ENCODE measurements around the gene LYRM4. TPM values are rescaled to one million over a fixed set of nuclear protein-coding genes. Genes with fewer than 3 reads are reported as not detected.

The LYRM4 gene
- 23.3 TPM for total RNA-seq
- long read RNA-seq, full-length matches to known transcripts, result 20 of 22 reads
- long read RNA-seq, partial matches to known transcripts, result 0 of 22 reads
- long read RNA-seq, other reads (novel, unspliced or antisense), result 2 of 22 reads

DNA sequence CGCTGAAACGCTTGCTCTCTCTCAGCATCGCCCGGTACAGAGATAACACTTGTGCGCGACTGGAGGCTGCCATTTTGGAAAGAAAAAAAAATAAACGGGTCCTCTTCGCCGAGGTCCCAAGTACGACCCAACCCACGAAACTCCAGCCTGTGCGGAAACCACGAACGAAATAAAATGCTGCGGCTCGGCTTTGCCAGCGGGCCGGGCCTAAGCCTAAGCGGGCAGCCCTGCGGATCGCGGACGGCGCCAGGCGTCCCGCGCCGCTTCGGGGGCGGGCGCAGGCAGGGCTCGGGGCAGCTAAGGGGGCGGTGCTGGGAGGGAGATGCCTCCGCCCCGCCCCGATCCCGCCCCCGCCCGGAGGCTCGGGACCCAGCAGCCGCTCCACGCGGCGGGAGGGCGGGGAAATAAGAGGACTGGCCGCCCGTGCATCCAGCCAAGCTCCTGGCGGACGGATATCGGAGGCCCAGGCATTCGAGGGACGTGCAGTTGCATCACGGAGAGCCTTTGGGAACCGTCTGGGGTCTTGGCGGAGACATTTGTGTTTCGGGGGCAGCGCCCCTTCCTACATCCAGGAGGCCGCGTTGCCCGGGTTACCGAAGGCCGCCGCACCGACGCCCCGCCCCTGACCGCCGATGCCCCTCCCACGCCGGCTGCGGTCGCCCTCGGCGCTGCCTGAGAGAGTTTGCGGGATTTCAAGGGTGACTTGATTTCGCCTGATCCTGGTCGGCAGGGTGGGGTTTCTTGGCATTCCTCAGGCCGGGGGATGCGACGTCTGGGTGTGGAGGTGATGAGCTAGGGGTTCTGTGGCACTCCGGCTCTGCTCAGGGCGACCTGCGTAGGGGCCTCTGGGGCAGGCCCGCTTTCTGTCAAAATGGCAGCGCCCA lies at the start of gene LYRM4, which contains the start of gene FARS2:
LYRM4 (minus strand) TSS at position 290 of the 884 bp plus-strand sequence; CDS start at position 73, 217 bp downstream.
FARS2 (plus strand) TSS at position 853 of the 884 bp plus-strand sequence.
- peak; percentile 96 for DNase-seq (ENCODE audit: missing footprints)
- peak; percentile 98 for ATAC-seq
- intact Hi-C loops (cut with DNase I), result loop anchor here (5.0 kb wide), 1 partner anchor 39 kb away; no protein-coding TSS in a partner anchor

- ATAC-seq (no peak), DNase-seq (ENCODE audit: missing footprints) (no peak)
- intact Hi-C loops (cut with DNase I), result no loop called here
Measured at GRCh38 chr6:5308066-5308465, 47.3 kb upstream of the LYRM4 start.

DNA sequence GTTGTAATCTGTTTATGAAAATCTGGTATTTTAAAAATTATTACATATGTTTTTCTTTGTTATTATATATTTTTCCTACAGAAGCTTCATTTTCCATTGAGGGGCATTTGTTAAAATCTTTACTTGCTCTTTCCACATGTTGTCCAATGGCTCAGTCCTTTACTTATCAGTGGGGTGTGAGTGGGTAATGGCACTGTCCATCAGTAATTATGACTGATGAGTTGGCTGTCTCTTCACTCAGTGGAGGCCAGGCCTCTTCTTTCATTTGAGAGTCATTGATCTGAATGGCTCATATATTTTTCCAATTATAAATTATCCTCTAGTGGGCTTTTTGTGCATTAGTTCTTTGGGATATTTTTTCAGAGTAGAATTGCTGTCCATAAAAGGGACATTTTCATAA lies 46.3 kb upstream of the LYRM4 start:
- intact Hi-C loops (cut with DNase I), result no loop called here
- DNase-seq (ENCODE audit: missing footprints) (no peak), ATAC-seq (no peak)

DNA sequence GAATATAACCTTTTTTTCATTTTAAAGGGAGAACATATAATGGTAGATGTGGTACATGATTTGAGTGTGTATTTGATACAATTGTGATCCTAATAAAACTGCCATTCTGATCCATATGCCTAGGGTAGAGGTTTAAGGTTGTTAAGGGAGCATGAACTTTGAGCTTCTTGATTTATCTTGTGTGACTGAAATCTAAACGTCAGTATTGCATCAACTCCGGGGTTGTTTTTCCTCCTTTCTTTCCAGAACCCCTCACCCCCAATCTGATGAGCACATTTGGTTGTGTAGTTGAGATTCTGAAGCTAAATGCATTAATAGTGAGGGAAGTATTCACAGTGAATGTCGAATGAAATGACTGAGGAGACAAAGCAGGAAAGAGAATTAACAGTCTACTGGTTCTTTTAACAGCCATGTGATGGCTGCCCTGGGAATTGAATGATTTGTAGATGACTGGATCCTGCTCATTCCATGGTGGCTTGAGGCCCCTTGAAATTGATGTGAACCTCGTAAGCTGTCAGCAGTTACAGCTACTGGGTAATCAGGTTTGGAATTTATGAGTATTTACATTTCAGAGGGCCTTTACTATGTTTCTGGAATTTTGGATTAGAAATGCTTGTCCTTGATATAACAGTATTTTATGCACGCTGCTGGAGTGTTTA lies 45.3 kb upstream of the LYRM4 start:
- ATAC-seq (no peak), DNase-seq (ENCODE audit: missing footprints) (no peak)
- intact Hi-C loops (cut with DNase I), result loop anchor here (2.0 kb wide), 1 partner anchor 163 kb away; no protein-coding TSS in a partner anchor

DNA sequence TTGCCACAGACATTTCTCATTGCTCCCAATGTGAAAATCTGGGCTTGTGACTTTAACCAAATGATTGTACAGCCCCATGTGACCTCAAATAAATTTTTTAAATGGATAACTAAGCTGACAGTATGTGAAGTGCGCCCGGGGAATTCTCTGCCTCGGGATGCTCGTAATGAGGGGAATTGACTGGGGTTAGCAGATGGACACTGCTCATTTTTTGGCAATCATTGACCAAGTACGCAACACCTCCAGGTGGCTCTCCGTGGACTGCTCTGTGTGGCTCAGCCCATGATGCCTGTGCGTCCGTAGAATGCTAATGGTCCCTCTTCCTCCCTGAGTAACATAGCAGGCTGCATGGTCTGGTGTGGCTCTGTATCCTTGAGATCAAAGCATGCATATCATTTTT lies 42.9 kb upstream of the LYRM4 start:
- intact Hi-C loops (cut with DNase I), result loop anchor here (1.0 to 5.0 kb wide), 3 partner anchors 89 to 246 kb away; no protein-coding TSS in a partner anchor
- ATAC-seq (no peak), DNase-seq (ENCODE audit: missing footprints) (no peak)

DNA sequence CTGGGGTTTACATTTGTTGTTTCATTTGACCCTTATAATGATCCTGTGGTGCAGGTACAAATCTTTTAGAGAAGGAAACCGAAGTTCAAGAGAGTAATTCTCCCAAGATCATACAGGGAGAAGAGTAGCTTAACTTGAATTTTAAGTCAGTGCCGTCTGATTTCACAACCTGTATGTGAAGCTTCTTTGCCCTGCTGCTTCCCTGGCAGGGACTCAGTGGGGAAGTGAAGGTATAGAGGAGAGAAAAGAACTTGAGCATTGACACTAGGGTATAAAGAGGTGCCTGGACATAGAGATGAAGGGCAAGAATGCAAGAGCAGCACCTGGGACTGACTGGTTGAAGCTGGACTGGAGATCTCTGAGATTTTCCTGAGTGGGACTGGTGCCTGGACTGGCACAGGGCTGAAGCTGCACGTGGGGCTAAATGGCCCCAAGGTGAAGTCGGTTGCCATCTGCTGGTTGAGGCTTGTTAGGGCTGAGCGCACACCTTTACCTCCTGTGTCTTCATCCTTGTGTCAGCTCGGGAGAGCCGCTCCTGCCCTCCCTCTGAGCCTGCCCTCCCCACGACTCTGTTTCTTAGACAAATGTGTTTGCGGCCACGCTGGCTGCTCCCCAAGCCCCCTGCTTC lies 42.4 kb upstream of the LYRM4 start:
- peak; percentile 75 for ATAC-seq
- intact Hi-C loops (cut with DNase I), result loop anchor here (1.0 to 5.0 kb wide), 2 partner anchors 89 to 246 kb away; no protein-coding TSS in a partner anchor
- no peak for DNase-seq (ENCODE audit: missing footprints)

DNA sequence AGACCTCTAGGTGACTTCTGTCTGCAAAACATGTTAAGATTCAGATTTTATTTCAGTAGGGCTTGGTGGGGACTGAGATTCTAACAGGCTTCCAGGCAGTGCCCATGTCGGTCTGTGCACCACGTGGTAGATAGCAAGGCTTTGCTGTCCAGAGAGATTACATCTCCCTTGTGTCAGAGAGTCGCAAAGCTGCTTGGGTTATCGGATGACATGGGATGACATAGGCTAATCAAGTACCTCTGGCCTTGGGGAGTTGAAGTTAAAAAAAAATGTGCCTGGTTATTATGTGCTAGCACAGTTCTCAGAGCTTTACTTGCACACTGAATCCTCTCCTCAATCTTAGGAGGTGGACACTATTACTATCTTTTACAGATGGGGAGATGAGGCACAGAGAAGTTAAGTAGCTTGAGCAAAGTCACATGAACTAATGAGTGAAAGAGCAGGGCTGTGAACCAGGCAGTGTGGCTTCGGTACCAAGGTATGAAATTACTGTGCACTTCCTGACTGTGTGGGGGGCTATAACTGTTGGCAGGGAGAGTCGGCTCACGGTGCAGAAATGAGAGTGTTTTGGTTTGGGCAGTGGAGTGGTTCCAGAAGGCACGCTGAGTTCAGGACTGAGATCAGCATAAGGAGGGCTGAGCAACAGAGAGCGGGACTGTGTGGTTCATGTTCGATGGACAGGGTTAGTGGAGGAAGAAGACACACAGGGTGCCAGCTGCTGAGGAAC lies 41.6 kb upstream of the LYRM4 start:
- ATAC-seq (peak; percentile 20), DNase-seq (ENCODE audit: missing footprints) (no peak)
- intact Hi-C loops (cut with DNase I), result loop anchor here (5.0 kb wide), 1 partner anchor 245 kb away; no protein-coding TSS in a partner anchor

GRCh38 chr6:5300206-5300764 lies 39.5 kb upstream of the LYRM4 start:
- no peak for DNase-seq (ENCODE audit: missing footprints)
- no peak for ATAC-seq
- intact Hi-C loops (cut with DNase I), result loop anchor here (5.0 kb wide), 1 partner anchor 243 kb away; no protein-coding TSS in a partner anchor

- DNase-seq (ENCODE audit: missing footprints) (no peak), ATAC-seq (no peak)
- intact Hi-C loops (cut with DNase I), result no loop called here
Measured at GRCh38 chr6:5295623-5296022, 34.9 kb upstream of the LYRM4 start.

- DNase-seq (ENCODE audit: missing footprints), result no peak
- ATAC-seq, result peak; percentile 31
- intact Hi-C loops (cut with DNase I), result no loop called here
Measured at GRCh38 chr6:5294392-5295211, 33.9 kb upstream of the LYRM4 start.

- no peak for DNase-seq (ENCODE audit: missing footprints)
- no peak for ATAC-seq
- intact Hi-C loops (cut with DNase I), result no loop called here
Measured at GRCh38 chr6:5293692-5294091, 32.9 kb upstream of the LYRM4 start.

DNA sequence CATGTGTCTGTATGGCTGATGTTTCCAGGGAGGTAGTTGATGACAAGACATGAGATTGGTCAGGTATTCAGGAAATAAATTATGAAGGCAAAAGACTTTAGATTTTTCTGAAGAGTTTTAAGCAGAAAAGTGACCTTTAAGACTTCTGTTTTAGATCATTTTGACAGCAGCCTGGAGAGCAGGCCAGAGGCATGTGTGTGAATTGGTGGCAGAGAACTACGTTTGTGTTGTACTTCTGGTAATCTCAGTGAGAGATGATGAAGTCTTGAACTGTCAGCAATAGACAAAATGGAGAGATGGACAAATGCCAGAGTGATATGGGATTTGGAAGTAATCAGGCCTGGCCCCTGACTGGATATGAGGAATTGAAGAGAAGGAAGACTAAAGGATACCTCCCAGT lies 31.4 kb upstream of the LYRM4 start:
- intact Hi-C loops (cut with DNase I), result no loop called here
- no peak for ATAC-seq
- DNase-seq (ENCODE audit: missing footprints), result no peak

DNA sequence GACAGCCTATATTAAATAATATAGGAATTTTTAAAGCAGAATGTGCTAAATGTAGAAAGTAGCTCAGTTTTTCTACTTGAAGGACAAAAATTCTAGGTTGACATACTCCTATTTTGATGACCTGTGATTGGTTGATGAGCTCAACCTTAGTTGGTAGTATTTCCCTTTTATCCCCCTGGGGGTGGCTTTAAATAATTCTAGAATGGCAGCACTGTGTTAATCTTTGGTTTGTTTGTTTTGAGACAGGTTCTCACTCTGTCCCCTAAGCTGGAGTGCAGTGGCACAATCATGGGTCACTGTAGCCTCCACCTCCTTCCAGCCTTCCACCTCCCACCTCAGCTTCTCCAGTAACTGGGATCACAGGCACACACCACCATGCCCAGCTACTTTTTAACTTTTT lies 29.8 kb upstream of the LYRM4 start:
- DNase-seq (ENCODE audit: missing footprints) (no peak), ATAC-seq (no peak)
- intact Hi-C loops (cut with DNase I), result no loop called here

DNA sequence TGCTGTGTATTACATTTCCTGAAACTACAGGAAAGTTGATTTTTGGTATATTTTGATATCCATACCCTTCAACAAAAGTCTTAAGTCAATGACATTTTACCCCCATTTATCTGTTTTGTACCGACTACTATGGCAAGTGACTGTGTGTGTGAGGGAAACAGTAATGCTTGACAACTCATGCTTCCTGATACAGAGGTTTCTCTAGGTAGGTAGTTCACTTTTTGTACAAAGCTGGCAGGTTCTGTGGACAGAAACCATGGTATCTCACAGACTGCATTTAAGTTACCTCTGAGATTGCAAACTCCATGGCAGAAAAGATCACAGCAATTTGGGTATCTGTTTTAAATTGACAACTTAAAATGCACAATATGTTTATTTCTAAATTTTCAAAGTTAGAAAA lies 29.3 kb upstream of the LYRM4 start:
- no peak for ATAC-seq
- intact Hi-C loops (cut with DNase I), result no loop called here
- no peak for DNase-seq (ENCODE audit: missing footprints)

DNA sequence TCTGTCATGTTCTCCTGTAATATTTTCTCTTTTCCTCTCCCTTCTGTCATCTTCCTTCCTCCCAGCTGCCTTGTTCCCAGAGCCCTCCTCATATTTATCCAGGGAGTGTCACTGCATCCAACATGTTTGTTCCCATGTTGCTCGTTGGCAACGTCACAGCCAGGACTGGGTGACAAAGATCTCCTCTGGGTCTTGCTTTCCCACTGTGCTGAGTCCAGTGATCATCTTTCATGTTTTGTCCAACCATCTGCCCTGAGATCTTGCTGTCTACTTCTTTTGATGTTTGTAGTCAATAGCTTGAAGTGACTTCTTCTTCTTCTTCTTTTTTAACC lies 27.2 kb upstream of the LYRM4 start:
- DNase-seq (ENCODE audit: missing footprints) (no peak), ATAC-seq (no peak)
- intact Hi-C loops (cut with DNase I), result no loop called here

- ATAC-seq, result peak; percentile 65
- DNase-seq (ENCODE audit: missing footprints), result peak; percentile 71
- intact Hi-C loops (cut with DNase I), result no loop called here
Measured at GRCh38 chr6:5287205-5287965, 26.6 kb upstream of the LYRM4 start.

DNA sequence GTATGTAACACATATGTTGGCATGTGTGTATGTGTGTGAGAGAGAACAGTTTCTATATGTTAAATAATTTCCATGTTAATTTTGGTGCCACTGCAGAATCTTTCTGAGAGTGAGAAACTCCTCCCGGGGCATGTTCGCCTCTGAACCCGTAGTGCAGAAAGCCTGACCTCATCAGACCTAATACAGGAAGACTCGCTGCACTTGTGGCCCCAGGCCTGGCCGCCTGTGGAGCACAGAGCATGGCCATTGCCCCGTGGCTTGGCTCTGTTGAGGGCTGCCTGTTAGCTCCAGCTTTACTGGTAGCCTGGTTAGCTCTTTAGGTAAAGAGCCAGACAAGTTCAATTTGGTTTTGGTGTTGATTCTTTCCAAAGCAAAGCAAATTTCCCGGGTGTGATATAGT lies 26.0 kb upstream of the LYRM4 start:
- ATAC-seq (no peak), DNase-seq (ENCODE audit: missing footprints) (no peak)
- intact Hi-C loops (cut with DNase I), result no loop called here

All from Right ventricle myocardium inferior (tissue), 1 donor.